Uterus (tissue), 4 donors: ENCODE results near the gene RNF167. TPM values are rescaled to one million over a fixed set of nuclear protein-coding genes. Genes with fewer than 3 reads are reported as not detected.
"Not testable (repeated sequence)": the region's sequence is repeated elsewhere in the genome, so short reads cannot be mapped to it uniquely, and the experiment has no call there.

Experiments
- DNase-seq, 2 donors: peaks; one replicate each; pipeline ENCODE4 v3.0.0-alpha.2; 2019 to 2020
- H3K27ac ChIP-seq, 2 donors: fragments of 200-600 bp; sonication (generic); 1 replicate in 1 of 2; 2 replicates in 1 of 2; pipeline ENCODE4 v1.5.1; 2016 to 2018
- H3K27me3 ChIP-seq, 2 donors: fragments of 200-600 bp; sonication (generic); one replicate each; pipeline ENCODE4 v1.5.1; 2018 to 2019; ENCODE audit warnings: control low read depth in 1 of 2
- H3K36me3 ChIP-seq, 2 donors: fragments of 200-600 bp; sonication (generic); one replicate each; pipeline ENCODE4 v1.5.1; 2019; ENCODE audit warnings: control low read depth in 1 of 2
- H3K4me1 ChIP-seq, 2 donors: fragments of 200-600 bp; sonication (generic); one replicate each; pipeline ENCODE4 v1.5.1; 2018 to 2019; ENCODE audit warnings: control low read depth in 1 of 2
- H3K4me3 ChIP-seq, 2 donors: fragments of 200-600 bp; sonication (generic); 1 replicate in 1 of 2; 2 replicates in 1 of 2; pipeline ENCODE4 v1.5.1; 2018 to 2019; ENCODE audit warnings: mild to moderate bottlenecking in 1 of 2
- H3K9me3 ChIP-seq, 2 donors: fragments of 200-600 bp; sonication (generic); one replicate each; pipeline ENCODE4 v1.5.1; 2019; ENCODE audit warnings: control low read depth in 1 of 2
- POLR2A ChIP-seq, 2 donors: fragments of 450-650 bp; IDR thresholded peaks; one replicate each; pipeline ENCODE4 v1.6.1; 2016; ENCODE audit warnings: antibody characterized with exemption in 2 of 2, mild to moderate bottlenecking in 1 of 2, moderate library complexity in 1 of 2
- intact Hi-C: fragments of 100-400 bp; cut with DNase I; formaldehyde crosslinking; loops from one replicate; pipeline ENCODE4 v1.15.1; 2023; ENCODE audit warnings: low total_unique reads
- total RNA-seq, 4 donors: library from RNA; depleted of rRNA in 3 of 4; stranded (reverse); fragments of >200 nt in 3 of 4; gene quantifications; one replicate each; pipeline versions ENCODE4 v1.1.0 to v1.2.4, GENCODE V29; 2014 to 2023
- TF ChIP-seq, protein P1 (sequence below), 4 experiments: fragments of 200-600 bp in 2 of 4; fragments of 450-650 bp in 2 of 4; sonication (generic) in 2 of 4; IDR thresholded peaks; one replicate each; pipeline ENCODE4 v1.5.1; 2016 to 2019; ENCODE audit warnings: antibody characterized with exemption in 4 of 4, mild to moderate bottlenecking in 2 of 4, moderate library complexity in 1 of 4
- donor health status: DM: yes; HTN: yes; CAD: no.

Gene RNF167
- total RNA-seq, 4 donors from 2014 or later, result 14.8 to 100 (median 53.1) TPM

DNA sequence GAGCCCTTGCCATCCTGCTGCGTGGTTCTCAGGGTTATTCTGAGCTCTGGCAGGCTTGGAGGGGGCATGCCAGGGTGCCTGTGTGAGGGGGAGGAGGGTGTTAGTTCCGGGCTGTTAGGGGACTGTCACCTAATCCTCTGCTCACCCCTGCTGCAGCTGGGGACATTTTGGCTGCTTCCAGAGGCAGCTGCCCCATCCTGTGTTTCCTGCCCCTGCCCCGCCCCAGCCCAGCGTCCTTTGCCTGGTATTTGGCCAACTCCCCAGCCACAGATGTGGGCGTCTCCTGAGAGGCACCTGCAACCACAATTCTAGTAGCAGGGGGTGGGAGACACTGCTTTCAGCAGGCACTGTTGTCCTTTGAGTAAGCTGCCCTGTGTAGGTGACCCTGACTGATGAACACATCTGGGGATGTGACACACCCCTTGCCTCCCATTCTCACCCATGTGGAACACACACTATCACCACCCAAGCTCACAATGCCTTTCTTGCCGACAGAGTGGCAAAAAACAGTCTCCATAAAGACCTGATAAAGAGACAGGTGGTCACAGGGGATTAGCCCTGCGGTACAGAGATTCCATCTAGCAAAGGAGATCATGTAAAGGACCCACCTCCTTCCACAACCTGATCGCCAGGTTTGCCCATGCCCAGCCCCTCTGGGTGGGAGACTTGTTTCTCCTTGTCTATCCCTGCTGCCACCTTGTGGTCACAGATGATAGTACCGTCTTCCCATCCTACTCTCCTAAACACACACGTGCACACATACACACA lies 36.8 kb upstream of the RNF167 start, which contains the start of gene CHRNE:
CHRNE (minus strand) TSS at position 48 of the 768 bp plus-strand sequence; CDS start at position 13, 35 bp downstream.
- intact Hi-C loops, result no loop called here
- DNase-seq, result peak; percentile 61 to 84
- Histone ChIP-seq H3K4me1 (no peaks in the 10 kb centered on the region), H3K27ac (peak within 1 kb of the TSS in 1 of 2 donors; percentile 1), H3K4me3 (no peak within 1 kb of the TSS), H3K9me3 (no peaks in the 10 kb centered on the region), H3K27me3 (peaks cover 0 to 4% of the 10 kb centered on the region in 2 donors), H3K36me3 (no peaks in the 10 kb centered on the region)
- no peak for TF ChIP-seq POLR2A (IDR thresholded peaks at IDR 0.05)
- TF ChIP-seq, protein P1, sequence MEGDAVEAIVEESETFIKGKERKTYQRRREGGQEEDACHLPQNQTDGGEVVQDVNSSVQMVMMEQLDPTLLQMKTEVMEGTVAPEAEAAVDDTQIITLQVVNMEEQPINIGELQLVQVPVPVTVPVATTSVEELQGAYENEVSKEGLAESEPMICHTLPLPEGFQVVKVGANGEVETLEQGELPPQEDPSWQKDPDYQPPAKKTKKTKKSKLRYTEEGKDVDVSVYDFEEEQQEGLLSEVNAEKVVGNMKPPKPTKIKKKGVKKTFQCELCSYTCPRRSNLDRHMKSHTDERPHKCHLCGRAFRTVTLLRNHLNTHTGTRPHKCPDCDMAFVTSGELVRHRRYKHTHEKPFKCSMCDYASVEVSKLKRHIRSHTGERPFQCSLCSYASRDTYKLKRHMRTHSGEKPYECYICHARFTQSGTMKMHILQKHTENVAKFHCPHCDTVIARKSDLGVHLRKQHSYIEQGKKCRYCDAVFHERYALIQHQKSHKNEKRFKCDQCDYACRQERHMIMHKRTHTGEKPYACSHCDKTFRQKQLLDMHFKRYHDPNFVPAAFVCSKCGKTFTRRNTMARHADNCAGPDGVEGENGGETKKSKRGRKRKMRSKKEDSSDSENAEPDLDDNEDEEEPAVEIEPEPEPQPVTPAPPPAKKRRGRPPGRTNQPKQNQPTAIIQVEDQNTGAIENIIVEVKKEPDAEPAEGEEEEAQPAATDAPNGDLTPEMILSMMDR (IDR thresholded peaks at IDR 0.05), result peak; percentile 57 to 73 (median 70)

DNA sequence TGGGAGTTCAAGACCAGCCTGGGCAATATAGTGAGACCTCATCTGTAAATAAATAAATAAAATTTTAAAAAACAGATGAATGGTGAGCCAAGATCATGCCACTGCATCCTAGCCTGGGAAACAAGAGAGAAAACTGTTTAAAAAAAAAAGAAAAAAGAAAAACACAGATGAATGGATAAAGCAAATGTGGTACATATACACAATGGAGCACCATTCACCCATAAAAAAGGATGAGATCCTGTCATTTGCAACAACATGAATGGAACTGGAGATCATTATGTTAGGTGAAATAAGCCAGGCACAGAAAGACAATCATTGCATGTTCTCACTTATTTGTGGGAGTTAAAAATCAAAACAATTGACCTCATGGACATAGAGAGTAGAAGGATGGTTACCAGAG lies 33.4 kb upstream of the RNF167 start:
- intact Hi-C loops, H3K4me1 ChIP-seq, H3K27ac ChIP-seq, H3K36me3 ChIP-seq, DNase-seq, H3K9me3 ChIP-seq, H3K27me3 ChIP-seq, H3K4me3 ChIP-seq: not testable (repeated sequence)

DNA sequence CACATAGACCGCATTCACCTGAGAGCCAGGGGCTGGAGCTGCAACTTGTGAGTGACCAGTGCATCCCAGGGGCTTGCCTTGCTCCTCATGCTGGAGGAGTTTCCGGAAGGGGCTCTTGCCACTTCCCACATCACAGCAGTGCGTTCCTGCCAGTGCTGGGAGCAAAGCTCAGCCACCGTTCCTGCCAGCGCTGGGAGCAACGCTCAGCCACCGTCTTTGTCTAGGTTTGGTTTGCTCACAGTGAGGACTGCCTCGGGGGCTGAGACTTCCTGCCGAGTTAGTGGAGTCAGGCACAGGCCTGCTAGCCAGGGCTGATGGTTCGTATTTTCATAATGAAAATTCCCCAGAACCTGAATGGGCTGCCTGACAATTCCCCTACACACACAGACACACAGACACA lies 31.8 kb upstream of the RNF167 start:
- DNase-seq, result no peak
- H3K27ac ChIP-seq, result peak overlapping the region in 1 of 2 donors; percentile 54
- intact Hi-C loops, result no loop called here

DNA sequence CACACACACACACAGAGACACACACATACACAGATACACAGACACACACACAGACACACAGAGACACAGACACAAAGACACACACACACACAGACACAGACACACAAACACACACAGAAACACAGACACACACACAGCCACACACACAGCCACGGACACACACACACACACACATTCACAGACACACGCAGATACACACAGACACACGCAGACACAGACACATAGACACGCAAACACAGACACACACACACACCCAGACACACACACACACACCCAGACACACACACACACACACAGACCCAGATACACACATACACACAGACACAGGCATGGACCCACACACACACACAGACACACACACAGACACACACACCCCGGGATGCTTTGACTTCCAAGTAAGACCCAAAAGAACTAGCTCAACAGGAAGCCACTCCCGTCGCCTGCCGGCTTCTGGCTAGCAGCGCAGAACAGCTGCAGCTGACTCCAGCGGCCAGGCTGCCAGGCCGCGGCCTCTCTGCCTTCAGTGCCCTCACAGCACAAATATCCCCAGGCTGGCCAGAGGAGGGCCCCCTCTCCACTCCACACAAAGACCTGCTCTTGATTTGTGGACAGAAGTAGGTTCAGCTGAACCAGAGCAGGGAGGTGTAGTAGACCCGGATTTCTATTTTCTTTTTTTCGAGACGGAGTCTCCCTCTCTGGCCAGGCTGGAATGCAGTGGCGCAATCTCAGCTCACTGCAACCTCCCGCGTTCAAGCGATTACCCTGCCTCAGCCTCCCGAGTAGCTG lies 31.2 kb upstream of the RNF167 start:
- Histone ChIP-seq H3K4me1 (no peaks in the 10 kb centered on the region), H3K9me3 (no peaks in the 10 kb centered on the region), H3K27me3 (no peaks in the 10 kb centered on the region), H3K36me3 (no peaks in the 10 kb centered on the region), H3K4me3 (no peak overlapping the region), H3K27ac (peak overlapping the region; percentile 18 to 54)
- TF ChIP-seq, protein P1 (IDR thresholded peaks at IDR 0.05), result peak; percentile 62 to 91 (median 77)
- no peak for TF ChIP-seq POLR2A (IDR thresholded peaks at IDR 0.05)
- intact Hi-C loops, result no loop called here
- peak; percentile 82 to 87 for DNase-seq

More for the DNA sequence above, 31.8 kb upstream of the RNF167 start:
- H3K4me3 ChIP-seq, result no peak overlapping the region
- H3K9me3 ChIP-seq, result no peaks in the 10 kb centered on the region
- TF ChIP-seq, protein P1 (IDR thresholded peaks at IDR 0.05), result no peak
- no peak for TF ChIP-seq POLR2A (IDR thresholded peaks at IDR 0.05)
- H3K4me1 ChIP-seq, result no peaks in the 10 kb centered on the region
- no peaks in the 10 kb centered on the region for H3K27me3 ChIP-seq
- no peaks in the 10 kb centered on the region for H3K36me3 ChIP-seq

DNA sequence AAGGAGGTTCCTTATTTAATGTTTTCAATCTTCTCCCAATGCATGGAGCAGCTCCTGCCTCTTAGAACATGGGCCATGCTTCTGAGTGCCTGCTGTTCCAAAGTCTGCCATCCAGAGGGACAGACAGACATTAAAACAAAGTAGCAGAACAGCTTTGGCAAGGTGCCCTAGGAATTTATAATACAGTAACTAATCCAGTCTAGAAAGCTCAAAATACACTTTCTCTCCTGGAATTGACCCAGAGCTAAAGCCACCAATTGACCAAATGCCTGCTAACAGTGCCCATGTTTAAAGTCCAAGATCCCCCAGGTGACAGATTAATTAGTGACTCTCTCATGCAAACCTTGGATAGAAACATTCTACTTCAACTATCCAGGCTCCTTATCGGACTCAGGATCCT lies 26.1 kb upstream of the RNF167 start:
- intact Hi-C loops, result loop anchor here (10.0 kb wide), 1 partner anchor 151 kb away; no protein-coding TSS in a partner anchor
- H3K4me3 ChIP-seq, result no peak overlapping the region
- H3K27ac ChIP-seq, result no peak overlapping the region
- DNase-seq, result no peak
- no peaks in the 10 kb centered on the region for H3K27me3 ChIP-seq
- H3K36me3 ChIP-seq, result no peaks in the 10 kb centered on the region
- TF ChIP-seq, protein P1 (IDR thresholded peaks at IDR 0.05), result no peak
- TF ChIP-seq POLR2A (IDR thresholded peaks at IDR 0.05), result no peak
- H3K4me1 ChIP-seq, result no peaks in the 10 kb centered on the region
- no peaks in the 10 kb centered on the region for H3K9me3 ChIP-seq

DNA sequence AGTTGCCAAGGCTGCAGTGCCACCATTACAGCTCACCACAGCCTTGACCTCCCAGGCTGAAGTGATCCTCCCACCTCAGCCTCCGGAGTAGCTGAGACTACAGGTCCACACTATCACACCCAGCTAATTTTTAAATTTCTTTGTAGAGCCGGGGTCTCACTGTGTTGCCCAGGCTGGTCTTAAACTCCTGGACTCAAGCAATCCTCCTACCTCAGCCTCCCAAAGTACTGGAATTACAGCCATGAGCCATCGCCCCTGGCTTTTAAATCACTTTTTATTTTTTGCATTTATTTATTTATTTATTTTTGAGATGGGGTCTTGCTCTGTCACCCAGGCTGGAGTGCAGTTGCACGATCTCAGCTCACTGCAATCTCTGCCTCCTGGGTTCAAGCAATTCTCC lies 25.5 kb upstream of the RNF167 start:
- not testable (repeated sequence) for H3K4me1 ChIP-seq, H3K9me3 ChIP-seq, H3K27ac ChIP-seq, DNase-seq, H3K4me3 ChIP-seq, H3K27me3 ChIP-seq, H3K36me3 ChIP-seq
- intact Hi-C loops, result loop anchor here (10.0 kb wide), 1 partner anchor 150 kb away; no protein-coding TSS in a partner anchor
